HEK293 (cell line): Measurements from ENCODE around the gene LFNG.

Experiments used
- CTCF ChIP-seq: fragments of 450-650 bp; formaldehyde crosslinking; IDR thresholded peaks from 2 replicates; pipeline ENCODE4 v1.5.1; 2016; ENCODE audit warnings: missing biosample characterization, missing genetic modification characterization
- MYNN ChIP-seq: fragments of 450-650 bp; formaldehyde crosslinking; IDR thresholded peaks from 2 replicates; pipeline ENCODE4 v1.5.1; 2016; ENCODE audit warnings: missing biosample characterization, missing genetic modification characterization, borderline replicate concordance
- PRDM10 ChIP-seq: fragments of 450-650 bp; formaldehyde crosslinking; IDR thresholded peaks from 2 replicates; pipeline ENCODE4 v1.5.1; 2016; ENCODE audit warnings: missing biosample characterization, missing genetic modification characterization
- ZNF449 ChIP-seq: fragments of 450-650 bp; formaldehyde crosslinking; IDR thresholded peaks from 2 replicates; pipeline ENCODE4 v1.5.1; 2017; ENCODE audit warnings: missing biosample characterization, mild to moderate bottlenecking, missing genetic modification characterization, moderate library complexity

GRCh38 chr7:2551418-2551817 lies 31.8 kb downstream of the LFNG start:
- TF ChIP-seq CTCF (tag by site-specific recombination) = no peak
- TF ChIP-seq PRDM10 = no peak
- no peak for TF ChIP-seq ZNF449 (tag by site-specific recombination)
- no peak for TF ChIP-seq MYNN (tag by site-specific recombination)
